Stimulated activated CD8-positive, alpha-beta memory T cell treated with anti-CD3 and anti-CD28 coated beads, Interleukin-4, amount 100 ng/mL, for 1 hour (primary cell): ENCODE measurements around the gene CPLX3.
A peak's percentile ranks its signal among the peaks of the same experiment; 100 is the strongest.

Experiments used
- DNase-seq, 2 donors: peaks; one replicate each; pipeline ENCODE4 v3.0.0-alpha.2; 2020; ENCODE audit warnings: low read depth in 2 of 2, low spot score in 1 of 2

Gene CPLX3

GRCh38 chr15:74827614-74828013, 1.2 kb downstream of the CPLX3 start:
- DNase-seq, result no peak

DNA sequence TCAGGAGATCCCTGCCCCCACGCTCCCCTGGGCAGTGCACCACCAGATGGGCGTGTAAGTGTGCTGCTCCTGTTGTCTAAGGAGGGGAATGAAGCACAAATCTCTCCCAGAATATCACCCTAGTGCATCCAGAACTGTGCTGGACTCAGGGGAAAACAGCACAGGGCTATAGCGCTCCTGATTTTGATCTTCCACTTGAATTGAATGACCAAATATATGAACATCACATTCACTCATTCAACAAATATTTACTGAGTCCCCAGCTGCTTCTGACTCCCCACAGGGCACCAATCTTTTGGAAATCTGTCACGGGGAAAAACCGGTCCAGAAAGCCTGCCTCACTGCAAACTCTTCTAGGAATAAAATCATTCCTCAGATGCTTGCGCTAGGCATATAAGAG, 2.4 kb downstream of the CPLX3 start:
- DNase-seq, result no peak

- DNase-seq, result no peak
These were observed 3.1 kb downstream of the CPLX3 start for GRCh38 chr15:74829486-74829885.

- no peak for DNase-seq
These were observed 3.6 kb downstream of the CPLX3 start for GRCh38 chr15:74829991-74830390.

DNA sequence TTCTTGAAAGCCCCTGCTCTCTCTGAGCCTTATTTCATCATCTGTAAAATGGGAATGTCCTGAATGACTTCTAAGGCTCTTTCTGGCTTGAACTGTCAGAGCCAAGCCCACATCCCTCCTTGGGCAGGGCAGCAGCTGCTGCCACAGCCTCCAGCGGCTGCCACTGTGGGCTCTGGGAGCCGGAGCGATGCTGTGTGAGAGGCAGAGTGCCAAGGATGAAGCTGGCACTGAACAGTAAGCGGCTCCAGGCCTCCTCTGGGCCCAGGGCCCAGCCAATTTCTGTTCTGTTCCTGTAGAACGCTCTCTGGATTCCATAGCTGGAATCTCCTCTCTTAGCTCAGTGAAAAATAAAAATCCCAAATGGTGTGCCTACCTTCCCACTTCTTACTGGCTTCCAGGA, 4.4 kb downstream of the CPLX3 start:
- no peak for DNase-seq

DNA sequence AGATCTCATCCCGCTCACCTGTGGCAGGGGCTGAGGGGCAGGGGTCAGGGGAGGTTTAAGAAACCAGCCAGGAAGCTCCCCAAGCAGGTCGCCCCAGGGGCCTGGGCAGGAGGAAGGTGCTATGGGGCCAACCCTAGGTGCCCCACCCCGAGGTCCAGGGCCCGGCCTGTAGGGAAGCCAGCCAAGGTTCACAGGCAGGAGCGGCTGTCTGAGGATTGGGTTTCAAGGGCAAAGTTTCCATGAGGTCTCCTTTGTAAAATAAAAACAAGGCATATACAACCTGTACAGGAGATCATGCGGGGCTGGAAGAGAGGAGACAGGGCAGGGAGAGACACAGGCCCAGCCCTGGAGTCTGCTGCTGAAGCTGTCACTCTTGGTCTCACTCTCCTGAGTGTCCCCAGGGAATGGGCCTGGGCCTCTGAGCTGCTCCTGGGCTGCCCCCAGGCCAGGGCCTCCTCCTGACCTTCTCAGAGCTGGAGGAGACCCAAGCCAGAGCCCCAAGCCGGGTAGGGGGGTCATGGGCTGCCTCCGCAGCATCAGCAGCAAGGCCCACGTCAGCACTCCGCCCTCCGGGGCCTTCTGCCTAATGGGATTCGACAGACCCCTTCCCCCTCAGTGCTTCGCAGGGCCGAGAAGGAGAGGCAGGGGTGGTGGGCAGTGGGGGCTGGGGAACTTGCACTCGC, 5.5 kb downstream of the CPLX3 start:
- no peak for DNase-seq

- no peak for DNase-seq
These were observed 6.4 kb downstream of the CPLX3 start for GRCh38 chr15:74832826-74833225.

DNA sequence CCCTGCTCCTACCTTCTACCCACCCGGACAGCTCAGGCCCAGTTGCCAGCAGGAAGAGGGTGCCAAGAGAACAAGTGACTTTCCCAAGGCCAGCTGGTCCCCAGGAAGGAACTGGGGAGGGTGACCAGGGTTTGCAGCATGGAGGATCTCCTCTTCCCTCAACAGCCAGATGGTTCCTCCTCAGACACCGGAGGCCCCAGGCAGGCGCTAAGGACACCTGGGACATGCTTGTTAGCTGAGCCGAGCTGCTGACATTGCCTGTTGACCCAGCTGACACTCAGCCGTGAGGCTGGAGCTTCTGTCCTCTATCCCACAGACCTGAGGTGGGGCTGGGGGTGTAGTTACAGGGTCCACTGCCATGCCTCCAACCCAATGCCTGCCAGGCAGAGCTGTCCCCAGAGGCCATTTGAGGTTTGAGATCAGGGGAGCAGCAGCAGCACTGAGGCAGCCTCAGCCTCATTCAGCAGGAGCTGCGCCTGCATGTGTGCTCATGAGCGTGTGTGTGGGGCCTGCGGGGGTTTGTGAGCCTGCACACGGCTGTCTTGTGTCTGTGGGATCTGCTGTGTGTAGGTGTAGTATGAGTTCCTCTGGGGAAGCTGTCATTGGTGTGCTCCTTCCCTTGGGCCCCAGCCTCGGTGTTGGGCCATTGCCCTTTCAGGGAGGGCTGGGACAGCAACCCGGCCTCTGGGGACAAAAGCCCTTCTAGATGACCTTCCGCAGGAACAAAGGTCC, 7.1 kb downstream of the CPLX3 start:
- DNase-seq, result no peak

DNA sequence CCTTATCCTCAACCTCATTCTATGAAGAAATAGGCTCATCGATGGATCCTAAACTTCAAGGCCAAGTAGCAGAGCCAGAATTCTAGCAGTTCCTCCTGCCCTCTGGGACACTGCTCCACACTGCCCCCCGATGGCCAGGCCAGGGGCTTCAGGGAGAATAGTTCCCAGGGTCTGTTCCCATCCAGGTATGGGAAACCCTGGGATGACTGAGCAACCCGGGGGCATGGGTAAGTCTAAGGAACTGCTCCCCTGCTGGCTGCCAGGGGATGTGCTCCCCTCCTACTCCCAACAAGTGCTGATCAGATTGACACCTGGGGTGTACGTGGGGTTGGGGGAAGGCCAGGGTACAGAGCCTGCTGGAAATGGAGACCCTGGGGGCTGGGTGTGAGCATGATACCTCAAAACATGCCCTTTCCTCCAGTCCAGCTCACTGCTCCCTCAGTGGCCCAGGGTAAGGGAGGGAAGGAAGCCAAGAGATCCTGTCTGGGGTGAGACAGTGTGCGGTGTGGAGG, 8.9 kb downstream of the CPLX3 start:
- DNase-seq, result no peak

DNA sequence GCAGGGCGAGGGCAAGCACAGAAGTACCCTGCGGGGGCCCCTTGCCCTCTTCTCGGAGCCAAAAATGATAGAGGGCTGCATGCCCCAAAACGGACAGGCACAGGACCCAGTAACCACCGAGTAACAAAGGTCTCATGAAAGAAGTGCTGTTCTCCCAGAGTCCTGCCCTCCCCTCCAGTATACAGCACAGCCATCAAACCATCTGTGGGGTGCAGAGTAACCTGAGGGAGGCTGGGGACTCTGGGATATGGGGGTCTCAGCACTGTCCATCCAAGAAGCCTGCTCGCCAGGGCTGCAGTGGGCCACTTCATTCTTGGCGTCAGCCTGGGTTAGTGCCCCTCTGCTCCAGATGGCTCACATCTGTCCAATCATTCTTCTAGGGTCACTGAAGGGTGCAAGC, 10.4 kb downstream of the CPLX3 start:
- DNase-seq, result no peak

- no peak for DNase-seq
These were observed 11.2 kb downstream of the CPLX3 start for GRCh38 chr15:74837482-74838136.

- DNase-seq, result no peak
These were observed 11.7 kb downstream of the CPLX3 start for GRCh38 chr15:74838137-74838516.

- no peak for DNase-seq
These were observed 12.5 kb downstream of the CPLX3 start for GRCh38 chr15:74838746-74839525.

DNA sequence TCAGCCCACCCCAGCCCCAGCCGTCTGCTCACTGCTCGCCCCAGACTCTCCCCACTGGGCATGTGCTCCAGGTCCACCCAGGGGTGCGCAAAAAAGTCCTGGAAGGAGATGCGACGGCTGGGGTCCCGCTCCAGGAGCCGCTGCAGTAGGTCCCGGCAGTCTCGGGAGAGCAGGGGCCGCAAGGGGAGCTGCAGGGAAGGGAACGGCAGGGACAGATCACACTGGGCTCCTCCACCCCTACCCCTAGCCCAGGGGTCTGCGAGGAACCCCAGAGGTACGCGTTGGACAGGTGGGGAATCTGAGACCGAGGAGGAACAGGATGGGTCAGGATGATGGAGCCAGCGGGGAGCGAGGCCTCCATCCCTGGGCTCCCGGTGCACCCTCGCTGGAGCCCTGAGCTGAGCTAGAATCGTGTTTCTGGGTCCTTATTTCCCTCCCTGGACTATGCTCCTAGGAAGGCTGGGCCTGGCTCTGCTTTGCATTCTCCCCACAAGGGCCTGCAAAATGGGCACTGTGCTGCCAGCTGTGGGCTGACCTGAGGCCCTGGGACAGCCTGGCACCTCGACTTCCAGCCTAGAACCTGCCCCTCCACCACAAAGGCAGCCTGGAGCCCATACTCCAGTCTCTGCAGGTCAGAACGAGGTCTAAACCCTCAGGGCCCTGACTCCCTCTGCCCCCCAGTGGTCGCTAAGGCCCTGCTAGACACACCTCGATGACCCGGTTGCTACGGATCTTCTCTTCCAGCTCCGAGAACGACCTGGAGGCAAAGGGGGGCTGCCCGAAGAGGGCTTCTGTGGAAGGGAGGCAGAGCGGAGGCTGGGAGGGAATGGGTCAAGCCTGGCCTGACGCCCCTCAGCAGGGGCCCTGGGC, 13.3 kb downstream of the CPLX3 start:
- DNase-seq, result no peak

GRCh38 chr15:74840851-74841775, 14.7 kb downstream of the CPLX3 start:
- no peak for DNase-seq

DNA sequence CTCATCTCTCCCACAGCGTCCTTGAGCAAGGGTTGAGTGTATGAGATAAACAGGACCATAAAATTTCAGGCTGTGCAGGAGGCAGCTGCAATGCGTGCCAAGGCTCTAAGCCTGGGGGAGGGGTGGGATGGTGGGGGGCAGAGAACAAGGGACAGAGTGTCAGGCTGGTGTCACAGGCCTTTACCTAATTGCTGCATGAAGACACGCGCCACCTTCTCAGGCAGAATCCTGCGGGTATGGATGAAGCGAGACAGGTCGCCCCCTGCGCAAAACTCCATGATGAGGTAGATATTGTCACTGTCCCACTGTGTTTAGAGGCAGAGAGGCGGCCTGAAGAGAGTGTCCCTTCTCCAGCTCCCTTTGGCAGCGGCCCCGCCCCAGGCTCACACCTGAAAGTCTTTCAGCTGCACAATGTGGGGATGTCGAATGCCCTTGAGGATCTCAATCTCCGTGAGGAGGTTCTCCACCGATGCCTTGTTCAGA, 15.5 kb downstream of the CPLX3 start:
- DNase-seq, result no peak

- DNase-seq, result peak; percentile 77 to 80
These were observed 16.4 kb downstream of the CPLX3 start, which contains the start of gene ULK3 for GRCh38 chr15:74842581-74843444. Gene ULK3, minus strand, starts transcription at chr15:74843156. Its CDS starts 51 bp downstream, at chr15:74843105.

DNA sequence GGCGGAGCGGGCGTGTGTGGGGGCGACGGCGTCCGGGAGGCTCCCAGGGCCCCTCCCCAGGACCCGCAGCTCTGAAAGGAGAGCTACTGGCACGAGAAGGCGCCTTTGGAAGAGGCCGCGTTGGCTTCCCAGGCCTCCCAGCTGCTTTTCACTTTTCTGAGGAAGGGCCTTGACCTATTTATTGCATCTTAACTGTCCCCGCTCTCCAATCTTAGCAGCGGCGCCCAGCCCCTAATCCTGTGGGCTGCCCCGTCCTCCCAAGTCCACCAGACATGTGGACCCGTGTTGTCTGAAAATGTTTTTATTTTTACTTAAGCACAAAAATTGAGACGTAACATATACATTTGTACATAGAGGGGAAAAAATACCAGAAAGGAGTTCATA, 17.0 kb downstream of the CPLX3 start:
- no peak for DNase-seq
